CD4-positive, alpha-beta T cell treated with Interleukin-6 for 4 hours (primary cell): ENCODE data around the gene COQ10A.
"Not testable (repeated sequence)": the region's sequence is repeated elsewhere in the genome, so short reads cannot be mapped to it uniquely, and the experiment has no call there.

ENCODE experiments used
- DNase-seq: peaks from one replicate; pipeline ENCODE4 v3.0.0-alpha.2; 2020; ENCODE audit warnings: mixed read lengths

Gene COQ10A

DNA sequence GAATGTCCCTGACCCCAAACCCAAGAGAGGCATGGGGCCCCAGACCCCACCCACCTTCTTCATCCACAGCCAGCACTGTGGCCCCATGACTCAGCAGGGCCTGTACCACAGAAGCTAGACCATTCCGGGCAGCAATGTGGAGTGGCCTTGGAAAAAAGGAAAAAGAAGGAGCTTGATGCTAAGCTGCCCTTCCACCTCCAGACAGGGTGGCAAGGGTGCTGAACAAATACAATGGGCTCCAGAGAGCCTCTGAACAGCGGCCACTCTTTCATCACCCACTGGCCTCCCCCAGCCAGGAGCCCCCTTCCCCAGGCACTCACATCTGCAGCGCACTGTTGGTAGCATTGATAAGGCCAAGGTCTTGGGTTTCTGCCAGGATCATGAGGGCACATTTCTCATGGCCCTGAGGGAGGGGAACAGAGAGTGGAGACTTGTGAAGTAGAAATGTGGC is 23.0 kb upstream of the COQ10A start:
- DNase-seq, result no peak

DNA sequence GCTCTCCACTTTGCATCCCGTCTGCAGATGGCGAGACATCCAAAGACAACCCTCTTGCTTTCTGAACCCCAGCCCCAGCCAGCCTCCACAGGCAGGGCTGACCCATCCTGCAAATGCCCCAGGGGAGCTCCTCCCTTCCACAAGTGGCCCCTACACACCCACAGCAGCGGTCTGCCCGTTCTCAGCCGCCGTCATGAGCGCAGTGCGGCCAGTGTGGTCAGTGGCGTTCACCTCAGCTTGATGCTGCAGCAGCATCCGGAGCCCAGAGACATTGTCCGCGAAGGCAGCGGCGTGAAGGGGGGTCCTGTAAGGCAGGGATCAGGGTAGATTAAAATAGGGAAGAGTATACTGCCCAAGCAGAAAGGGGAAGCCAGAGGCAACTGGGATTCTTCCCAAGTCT is 22.2 kb upstream of the COQ10A start:
- no peak for DNase-seq

DNA sequence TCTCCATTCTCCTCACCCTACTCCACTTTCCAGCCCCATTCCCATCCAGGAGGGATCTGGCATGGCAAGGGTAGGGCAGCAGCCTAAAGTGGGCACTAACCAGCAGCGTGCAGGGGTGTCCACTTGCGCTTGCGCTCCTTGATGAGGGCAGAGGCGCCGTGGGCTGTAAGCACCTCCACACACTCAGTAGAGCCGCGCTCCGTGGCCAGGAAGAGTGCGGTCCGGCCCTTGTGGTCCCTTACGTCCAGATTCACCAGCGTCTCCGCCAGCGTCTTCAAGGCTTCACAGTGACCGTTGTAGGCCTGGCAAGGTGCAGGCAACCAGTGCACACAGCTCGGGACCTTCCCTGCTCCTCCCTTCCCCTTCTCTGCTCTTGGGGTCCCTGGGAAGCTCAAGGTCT is 18.8 kb upstream of the COQ10A start:
- DNase-seq, result no peak

DNA sequence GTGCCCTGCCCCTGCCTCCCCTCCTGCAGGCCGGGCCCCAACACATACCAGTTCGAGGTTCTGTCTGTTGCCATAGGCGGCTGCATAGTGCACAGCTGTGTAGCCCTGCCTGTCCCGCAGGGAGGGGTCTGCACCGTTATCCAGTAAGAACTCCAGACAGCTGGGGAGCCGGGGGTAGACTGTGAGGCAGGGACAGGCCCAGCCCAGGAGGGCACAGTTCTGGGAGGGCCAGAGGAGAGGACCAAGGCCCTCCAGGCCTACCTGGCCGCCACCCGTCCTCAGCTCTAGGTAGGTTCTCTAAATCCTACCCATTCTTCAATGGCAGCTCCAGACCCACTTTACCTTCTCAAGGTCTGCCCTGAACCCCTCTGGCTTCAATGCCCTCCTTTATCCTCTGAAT is 18.0 kb upstream of the COQ10A start:
- no peak for DNase-seq

DNA sequence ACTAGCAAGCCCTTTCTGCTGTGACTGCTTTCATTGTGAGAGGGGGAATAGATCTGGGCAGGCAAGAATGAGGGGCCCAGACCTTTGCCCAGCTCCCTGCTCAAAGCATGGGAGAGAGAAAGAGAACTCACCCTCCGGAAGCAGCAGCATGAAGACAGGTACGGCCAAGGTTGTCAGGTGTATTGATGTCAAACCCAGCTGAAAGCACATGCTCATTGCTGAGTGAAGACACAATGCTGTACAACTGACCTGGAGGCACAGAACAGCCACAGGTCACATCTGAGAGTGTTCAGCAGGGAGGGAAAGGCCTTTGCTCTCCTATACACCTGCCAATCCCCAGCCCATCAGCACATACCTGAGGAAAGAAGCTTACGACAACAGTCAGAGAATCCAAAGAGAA is 14.1 kb upstream of the COQ10A start:
- no peak for DNase-seq

DNA sequence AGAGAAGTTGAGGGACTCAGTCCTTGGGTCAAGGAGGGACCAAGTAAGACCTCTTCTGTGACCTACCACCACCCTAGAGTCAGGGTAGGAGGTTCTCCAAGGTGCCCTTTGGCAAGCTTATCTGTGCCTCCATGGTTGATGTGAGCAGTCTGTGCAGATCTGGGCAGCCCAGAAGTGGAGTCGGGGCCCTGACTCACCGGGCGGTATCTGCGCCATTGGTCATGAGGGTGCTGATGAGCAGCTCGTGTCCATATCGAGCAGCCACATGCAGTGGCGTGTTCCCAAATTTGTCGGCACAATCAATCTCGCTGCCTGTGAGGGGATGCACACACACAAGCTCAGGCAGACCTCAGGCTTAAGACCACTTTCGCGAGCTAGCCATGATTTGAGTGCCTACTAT is 13.7 kb upstream of the COQ10A start:
- DNase-seq, result no peak

DNA sequence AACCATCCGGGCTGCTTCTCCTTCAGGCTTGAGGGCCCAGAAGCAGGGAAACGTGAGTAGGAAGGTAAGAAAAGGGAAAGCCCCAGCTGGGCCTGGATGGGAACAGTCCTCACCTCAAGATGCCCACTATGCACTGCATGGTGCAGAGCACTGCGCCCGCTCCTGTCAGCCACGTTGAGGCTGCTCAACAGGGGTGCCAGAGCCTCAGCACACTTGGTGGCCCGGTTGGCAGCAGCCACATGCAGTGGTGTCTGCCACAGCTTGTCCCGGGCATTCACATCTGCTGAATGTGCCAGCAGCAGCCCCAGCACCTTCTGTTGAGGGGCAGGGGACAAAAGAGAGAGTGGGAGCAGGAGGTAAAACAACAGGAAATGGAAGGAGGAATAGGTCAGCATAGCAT is 11.1 kb upstream of the COQ10A start:
- no peak for DNase-seq

DNA sequence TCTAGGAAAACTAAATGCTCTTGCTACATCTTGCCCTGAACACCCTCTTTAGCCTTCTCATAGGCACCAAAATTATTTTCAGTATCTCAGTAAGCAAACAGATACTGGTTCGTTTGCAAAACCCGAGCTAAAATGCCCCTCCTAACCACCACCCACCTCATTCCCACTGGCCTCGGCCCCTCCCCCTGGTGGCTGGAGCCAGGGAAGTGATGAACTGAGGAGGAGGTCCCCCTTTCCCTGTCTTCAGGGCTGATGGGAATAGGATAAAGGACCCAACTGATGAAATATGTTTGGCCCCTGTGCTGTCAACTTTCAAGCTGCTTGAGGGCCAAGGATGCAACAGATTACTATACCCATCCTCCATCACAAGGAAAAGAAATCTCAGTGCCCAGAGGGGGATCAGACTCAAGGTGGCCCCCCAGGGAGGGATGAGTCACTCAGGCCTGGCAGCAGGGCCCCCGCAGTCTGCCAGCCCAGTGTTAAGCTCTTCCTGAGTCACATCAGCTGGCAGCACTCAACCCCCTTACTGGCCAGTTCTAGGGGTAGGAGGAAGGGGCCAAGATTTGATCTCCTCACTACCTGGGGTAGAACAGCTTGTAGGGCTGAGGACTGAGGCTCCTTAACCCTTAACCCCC is 10.3 kb upstream of the COQ10A start:
- DNase-seq, result no peak

DNA sequence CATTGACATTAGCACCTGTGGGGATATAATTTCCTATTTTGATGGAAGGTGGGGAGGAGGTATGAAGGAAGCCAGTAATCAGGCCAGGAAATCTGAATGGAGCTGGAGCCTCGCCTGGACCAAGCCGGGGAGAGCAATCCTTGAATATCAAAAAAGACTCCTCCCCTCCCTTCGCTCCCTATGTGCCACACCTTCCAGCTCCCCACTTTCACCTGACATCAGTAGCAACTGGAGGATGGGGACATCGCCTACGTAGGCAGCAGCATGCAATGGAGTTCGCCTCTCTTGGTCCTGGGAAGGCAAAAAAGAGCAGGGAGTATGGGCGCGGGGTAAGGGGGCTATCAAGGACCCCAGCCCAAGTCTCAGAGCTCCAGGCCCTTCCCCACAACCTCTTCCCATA is 9.7 kb upstream of the COQ10A start:
- DNase-seq, result no peak

DNA sequence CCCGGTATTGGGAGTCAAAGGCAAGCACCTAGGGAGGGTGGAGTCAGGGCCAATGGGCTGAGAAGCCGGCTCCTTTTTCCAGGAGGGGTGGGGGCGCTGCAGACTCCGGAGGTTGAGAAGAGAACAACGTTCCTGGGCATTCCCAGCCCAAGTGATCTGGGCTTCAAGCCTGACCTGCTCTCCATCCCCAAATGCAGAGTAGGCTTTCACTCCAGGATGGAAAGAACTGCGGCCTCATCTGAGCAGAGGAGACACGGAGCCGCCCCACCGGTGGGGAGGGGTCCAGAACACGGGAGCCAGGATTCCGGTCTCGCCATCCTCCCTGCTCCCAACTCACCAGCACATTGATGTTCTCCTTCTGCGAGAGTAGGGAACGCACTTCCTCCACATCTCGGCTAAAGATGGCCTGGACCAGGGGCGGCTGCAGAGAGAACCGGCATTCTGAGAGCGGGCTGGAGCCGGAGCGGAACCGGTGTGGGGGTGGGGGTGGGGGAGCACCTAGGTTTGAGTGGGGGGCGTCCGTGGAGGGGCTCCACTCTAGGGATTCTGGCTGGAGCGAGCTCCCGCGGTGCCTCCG is 9.2 kb upstream of the COQ10A start:
- DNase-seq, result no peak

DNA sequence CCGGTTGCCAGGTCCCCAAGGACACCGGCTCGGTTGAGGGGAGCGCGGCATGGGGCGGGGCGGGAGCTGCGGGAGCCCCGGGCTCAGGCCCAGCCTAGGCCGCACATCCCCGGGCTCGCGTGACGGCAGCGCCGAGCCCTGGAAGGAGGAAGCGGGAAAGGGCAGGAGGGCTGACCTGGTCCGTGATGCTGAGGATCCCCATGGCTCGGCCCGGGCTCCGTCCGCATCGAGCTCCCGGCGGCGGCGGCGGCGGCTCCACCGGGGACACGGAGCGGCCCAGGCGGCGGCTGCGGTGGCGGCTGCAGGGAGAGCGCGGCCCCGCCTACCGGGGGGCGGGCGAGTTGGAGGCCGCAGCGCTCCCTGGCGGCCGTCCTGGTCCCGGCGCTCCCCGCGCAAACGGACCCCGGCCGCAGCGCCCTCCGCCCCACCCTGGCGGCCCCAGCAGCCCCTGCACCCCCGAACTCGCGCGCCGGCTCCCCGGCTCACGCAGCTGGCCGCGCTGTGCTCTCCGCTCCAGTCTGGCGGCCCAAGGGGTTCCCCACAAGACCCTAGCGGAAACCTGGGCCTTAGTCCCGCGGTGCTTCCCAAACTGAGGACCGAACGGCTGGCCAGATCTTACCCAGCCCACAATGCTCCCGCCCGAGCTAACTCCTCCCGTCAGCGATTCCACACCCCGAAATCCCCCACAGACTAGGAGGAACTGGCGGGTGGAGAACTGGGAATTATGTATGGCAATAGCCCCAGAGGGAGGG is 8.5 kb upstream of the COQ10A start, which contains the start of gene ANKRD52:
Gene ANKRD52, minus strand, starts transcription at position 317 of the 752 bp plus-strand sequence. Its CDS starts 115 bp downstream, at position 202.
- DNase-seq, result peak; percentile 86

DNA sequence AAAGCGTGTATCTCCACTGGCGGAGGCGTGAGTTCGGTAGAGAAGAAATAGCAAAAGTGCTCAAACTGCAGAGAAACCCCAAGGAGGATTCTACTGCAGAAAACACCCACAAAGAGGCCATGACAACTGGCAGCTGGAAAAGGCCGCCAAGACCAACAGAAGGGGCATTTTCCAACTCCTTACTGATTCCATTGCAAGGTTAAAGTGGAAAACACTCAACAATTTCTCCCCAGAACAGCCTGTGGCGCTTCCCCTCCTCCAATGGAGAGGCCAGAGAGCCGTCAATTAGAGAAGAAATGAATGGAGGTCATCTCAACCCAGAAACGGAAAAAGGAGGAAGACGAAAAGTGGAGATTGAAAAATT is 7.9 kb upstream of the COQ10A start:
- no peak for DNase-seq

DNA sequence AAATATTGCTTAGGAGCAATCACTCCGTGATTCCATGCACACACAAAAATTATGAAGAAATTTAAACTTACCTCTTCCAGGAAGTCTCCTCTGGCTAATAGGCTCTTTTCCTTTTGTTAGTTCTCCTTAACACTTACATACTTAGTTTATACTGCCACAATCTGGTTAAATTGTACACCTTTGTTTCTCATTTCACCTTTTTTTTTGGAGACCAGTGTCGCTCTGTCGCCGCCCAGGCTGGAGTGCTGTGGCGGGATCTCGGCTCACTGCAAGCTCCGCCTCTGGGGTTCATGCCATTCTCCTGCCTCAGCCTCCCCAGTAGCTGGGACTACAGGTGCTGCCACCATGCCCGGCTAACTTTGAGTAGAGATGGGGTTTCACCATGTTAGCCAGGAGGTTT is 6.4 kb upstream of the COQ10A start:
- DNase-seq, result no peak

DNA sequence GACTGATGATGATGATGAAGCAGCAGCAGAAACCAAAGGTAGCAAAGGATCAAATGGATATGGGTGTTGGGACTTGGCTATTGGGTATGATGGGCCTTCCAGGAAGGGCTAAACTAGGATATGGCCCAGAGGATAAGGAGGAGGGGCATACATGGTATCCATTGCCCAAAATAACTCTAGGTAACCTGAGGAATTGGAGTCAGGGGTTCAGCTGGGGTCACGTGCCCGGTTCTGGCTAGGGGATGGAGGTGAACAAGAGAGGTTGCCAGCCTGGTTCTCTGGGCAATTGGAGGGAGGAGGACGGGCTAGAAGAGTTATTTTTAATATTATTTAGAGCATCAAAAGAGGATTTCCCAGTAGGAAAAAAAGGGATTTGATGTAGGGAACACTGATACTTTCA is 5.8 kb upstream of the COQ10A start:
- no peak for DNase-seq

DNA sequence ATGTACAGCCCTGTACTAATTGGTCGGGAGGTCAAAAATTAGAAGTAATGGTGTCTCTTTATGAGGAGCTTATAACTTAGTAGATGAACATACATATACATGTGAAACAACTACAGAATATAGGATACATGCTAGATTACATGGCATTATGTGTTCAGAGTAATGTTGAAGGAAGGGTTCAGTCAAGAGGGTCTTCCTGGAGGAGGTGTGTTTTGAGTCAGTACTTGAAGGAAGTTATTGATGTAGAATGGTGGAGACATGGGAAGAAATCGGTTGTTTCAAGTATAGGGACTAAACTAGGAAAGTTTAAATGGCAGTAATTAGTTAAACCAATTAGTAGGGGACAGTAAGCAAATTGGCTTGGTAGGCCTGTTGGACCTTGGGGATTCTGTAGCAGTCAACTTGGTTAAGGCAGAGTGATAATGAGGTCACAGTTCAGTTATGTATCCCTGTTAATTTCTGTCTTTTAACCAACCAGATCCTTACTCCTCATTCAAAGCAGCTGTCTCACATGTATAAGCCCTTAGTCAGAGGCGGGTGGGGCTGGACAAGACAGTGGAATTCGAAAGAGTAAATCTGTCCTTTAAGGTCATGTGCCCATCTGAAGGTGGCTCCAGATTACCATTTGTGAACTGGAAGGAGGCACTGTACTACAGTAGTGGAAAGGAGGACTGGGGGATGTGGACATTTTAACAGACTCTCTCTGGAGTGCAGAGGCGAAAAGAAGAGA is 5.1 kb upstream of the COQ10A start:
- DNase-seq, result no peak

DNA sequence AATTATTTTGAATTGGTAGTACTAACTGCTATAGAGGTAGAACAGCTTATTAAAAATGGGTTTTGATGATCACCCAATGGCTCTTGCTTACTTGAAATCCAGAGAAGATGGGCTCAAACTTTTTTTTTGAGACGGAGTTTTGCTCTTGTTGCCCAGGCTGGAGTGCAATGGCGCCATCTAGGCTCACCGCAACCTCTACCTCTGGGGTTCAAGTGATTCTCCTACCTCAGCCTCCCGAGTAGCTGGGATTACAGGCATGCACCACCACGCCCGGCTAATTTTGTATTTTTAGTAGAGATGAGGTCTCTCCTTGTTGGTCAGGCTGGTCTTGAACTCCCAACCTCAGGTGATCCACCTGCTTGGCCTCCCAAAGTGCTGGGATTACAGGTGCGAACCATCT is 3.8 kb upstream of the COQ10A start:
- peak; percentile 18 for DNase-seq

DNA sequence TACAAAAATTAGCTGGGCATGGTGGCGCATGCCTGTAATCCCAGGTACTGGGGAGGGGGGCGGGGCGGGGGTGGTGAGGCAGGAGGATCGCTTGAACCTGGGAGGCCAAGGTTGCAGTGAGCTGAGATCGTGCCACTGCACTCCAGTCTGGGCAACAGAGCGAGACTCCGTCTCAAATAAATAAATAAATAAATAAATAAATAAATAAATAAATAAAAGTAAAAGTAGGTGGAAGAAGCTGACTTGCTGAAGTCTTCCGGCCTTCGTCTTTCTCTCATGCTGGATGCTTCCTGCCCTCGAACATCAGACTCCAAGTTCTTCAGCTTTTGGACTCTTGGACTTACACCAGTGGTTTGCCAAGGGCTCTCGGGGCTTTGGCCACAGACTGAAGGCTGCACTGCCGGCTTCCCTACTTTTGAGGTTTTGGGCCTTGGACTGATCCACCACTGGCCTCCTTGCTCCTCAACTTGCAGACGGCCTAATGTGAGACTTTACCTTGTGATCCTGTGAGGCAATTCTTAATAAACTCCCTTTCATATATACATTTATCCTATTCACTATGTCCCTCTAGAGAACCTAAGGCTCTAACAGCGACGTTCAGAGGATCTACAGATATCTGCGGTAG is 562 bp upstream of the COQ10A start:
- not testable (repeated sequence) for DNase-seq

DNA sequence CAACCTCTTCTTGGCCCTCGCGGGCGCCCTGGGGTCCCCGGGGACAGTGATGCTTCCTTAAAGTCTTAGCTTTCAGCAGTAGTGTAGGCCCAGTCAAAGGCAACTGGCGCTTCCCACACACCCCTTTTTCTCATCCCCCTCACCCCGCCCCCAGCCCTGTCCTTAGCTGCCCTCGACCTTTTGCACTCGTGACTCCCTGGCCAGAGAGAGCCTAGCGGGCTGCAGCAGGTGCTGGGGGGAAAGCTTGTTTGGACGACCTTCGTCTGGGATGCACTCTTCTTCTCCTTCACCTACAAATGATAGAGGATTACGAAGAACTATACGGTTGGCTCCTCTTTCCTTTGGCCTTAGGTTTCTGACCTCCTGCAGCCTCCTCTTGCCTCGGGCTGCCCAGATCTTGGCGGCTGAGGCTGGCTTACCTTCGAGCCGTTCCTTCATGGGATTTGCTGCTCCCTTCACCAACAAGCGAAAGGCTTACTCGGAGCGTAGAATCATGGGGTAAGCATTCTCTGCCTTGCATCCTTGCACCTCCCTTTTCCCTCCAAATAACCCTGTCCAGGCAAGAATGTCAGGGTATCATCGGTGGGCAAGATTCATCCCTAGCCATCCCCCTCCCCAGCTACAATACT is 815 bp downstream of the COQ10A start:
- no peak for DNase-seq

DNA sequence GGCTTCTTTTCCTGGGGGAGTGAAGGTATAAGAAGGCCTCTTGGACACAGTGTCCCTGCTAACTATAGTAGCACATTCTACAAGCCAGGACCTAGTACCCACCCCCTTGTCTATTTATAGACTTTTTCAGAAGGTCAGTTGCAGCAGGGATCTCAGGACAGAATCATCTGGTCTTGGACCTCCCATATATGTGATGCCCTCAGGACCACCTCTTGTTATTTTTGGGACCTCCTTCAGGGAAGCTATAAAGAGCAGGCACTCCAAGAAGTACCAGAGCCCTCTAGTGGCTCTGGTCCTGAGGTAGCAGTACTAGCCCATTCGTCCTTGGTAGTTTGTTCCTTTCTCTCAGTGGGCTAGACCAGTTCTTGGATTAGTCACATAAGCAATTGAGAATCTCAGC is 4.3 kb downstream of the COQ10A start:
- peak; percentile 10 for DNase-seq

DNA sequence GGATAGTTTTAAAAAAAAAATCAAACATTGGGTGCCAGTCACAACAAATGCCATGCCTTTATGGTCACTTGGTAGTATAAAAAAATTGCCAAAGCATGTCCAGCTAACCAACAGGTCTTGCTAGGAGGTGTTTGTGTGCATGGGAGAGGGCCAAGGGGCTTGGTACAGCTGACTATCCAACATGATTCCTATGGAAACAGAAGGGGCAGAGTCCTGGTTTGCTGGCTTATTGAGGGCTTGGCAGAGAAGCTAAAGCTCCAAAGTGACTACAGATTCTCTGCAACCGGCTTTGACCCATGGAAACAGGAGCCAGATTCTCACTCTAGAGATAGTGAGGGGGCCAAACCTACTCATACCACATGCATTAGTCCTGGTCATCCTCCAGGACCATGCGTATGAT is 5.7 kb downstream of the COQ10A start:
- DNase-seq, result not testable (repeated sequence)

DNA sequence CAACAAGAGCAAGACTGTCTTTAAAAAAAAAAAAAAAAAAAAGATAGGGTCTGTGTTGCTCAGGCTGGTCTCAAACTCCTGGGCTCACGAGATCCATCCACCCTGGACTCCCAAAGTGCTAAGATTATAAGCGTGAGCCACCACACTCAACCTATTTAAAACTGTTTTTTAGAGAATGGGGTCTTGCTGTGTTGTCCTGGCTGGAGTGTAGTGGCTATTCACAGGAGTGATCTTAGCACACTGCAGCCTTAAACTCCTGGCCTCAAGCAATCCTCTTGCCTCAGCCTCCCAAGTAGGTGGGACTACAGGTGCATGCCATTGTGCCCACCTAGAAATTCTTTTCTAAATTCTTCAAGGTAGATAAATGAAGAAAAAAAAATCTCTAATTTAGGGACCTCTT is 7.6 kb downstream of the COQ10A start:
- DNase-seq, result no peak

DNA sequence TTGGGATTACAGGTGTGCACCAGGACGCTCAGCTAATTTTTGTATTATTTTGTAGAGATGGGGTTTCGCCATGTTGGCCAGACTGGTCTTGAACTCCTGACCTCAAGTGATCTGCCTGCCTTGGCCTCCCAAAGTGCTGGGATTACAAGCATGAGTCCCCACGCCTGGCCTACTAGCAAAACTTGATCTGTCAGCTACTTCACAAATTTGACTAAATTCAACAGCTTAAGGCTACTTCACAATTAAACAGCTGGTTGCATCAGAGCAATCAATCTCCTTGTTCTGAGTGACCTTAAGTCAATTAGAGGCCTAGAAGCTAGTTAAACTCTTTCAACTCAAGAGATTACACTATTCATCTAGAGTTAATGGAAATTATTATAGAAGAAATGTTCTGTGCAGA is 12.2 kb downstream of the COQ10A start:
- no peak for DNase-seq

DNA sequence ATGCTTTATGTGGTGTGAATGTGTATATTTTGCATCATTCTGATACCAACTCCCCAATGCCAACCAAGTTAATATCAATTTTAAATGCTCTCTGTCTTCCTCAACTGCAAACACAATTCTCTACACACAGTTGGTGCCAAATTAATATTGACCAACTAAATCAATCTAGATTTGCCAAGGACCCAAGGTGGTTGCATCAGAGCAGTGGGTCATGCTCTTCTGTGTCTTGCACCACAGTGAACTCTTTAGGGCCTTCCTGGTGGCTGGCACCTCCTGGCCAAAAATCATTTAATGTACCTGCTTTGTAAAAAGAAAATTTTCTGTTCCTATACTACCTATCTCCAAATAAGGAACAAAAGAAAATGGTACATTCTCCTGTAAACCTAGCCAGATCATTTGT is 14.1 kb downstream of the COQ10A start:
- DNase-seq, result no peak
